Daoy (cell line): ENCODE measurements around the gene DIDO1. TPM values are rescaled to one million over a fixed set of nuclear protein-coding genes. Genes with fewer than 3 reads are reported as not detected.
"Not testable (repeated sequence)": the region's sequence is repeated elsewhere in the genome, so short reads cannot be mapped to it uniquely, and the experiment has no call there.

Experiments
- DNase-seq: peaks from one replicate; pipeline ENCODE4 v3.0.0-alpha.2; 2015; ENCODE audit warnings: low read depth
- total RNA-seq: library from RNA; depleted of rRNA; stranded (reverse); fragments of >200 nt; shearing (Covaris generic); gene quantifications from 2 replicates; pipeline ENCODE4 v1.2.3, GENCODE V29; 2014

The DIDO1 gene
- total RNA-seq, 1 experiment from 2014 or later = 20.6 TPM

GRCh38 chr20:62855120-62855519 is 71.2 kb downstream of the DIDO1 start:
- DNase-seq = no peak

- no peak for DNase-seq
Observed at GRCh38 chr20:62854121-62854520, 72.2 kb downstream of the DIDO1 start.

- DNase-seq = not testable (repeated sequence)
Observed at GRCh38 chr20:62853304-62853703, 73.0 kb downstream of the DIDO1 start.

GRCh38 chr20:62852841-62853240 is 73.5 kb downstream of the DIDO1 start:
- no peak for DNase-seq

- no peak for DNase-seq
Observed at GRCh38 chr20:62852196-62852595, 74.1 kb downstream of the DIDO1 start.

GRCh38 chr20:62850333-62850974 is 75.9 kb downstream of the DIDO1 start:
- DNase-seq = no peak

- no peak for DNase-seq
Observed at GRCh38 chr20:62849431-62849830, 76.9 kb downstream of the DIDO1 start.

- DNase-seq = not testable (repeated sequence)
Observed at GRCh38 chr20:62848917-62849316, 77.4 kb downstream of the DIDO1 start.

- no peak for DNase-seq
Observed at GRCh38 chr20:62846166-62846890, 80.0 kb downstream of the DIDO1 start.

GRCh38 chr20:62845416-62846160 is 80.7 kb downstream of the DIDO1 start:
- no peak for DNase-seq

- DNase-seq = no peak
Observed at GRCh38 chr20:62844182-62844581, 82.1 kb downstream of the DIDO1 start.

GRCh38 chr20:62843656-62844055 is 82.6 kb downstream of the DIDO1 start:
- no peak for DNase-seq

GRCh38 chr20:62841705-62842212 is 84.5 kb downstream of the DIDO1 start:
- DNase-seq = no peak

GRCh38 chr20:62840244-62841197 is 85.8 kb downstream of the DIDO1 start:
- DNase-seq = no peak

GRCh38 chr20:62839816-62840215 is 86.5 kb downstream of the DIDO1 start:
- no peak for DNase-seq

GRCh38 chr20:62839261-62839660 is 87.0 kb downstream of the DIDO1 start:
- DNase-seq = no peak

GRCh38 chr20:62838128-62838891 is 88.0 kb downstream of the DIDO1 start:
- DNase-seq = no peak

- no peak for DNase-seq
Observed at GRCh38 chr20:62837790-62838127, 88.5 kb downstream of the DIDO1 start.

GRCh38 chr20:62836967-62837490 is 89.3 kb downstream of the DIDO1 start:
- no peak for DNase-seq
